MM.1S (cell line): ENCODE data around the gene MUC5B.

Experiments
- DNase-seq: peaks from one replicate; pipeline ENCODE4 v3.0.0-alpha.2; 2015
- H2AFZ ChIP-seq: fragments of 300-600 bp; sonication (generic); 2 replicates; pipeline ENCODE4 v1.6.0; 2016; ENCODE audit warnings: antibody characterized with exemption, low read length
- H3F3A ChIP-seq: fragments of 300-600 bp; sonication (generic); 2 replicates; pipeline ENCODE4 v1.6.1; 2016; ENCODE audit warnings: mild to moderate bottlenecking, antibody characterized with exemption, low read length, moderate library complexity, mixed read lengths; ENCODE audit not compliant: insufficient read depth
- H3K27ac ChIP-seq: fragments of 300-600 bp; sonication (generic); 2 replicates; pipeline ENCODE4 v1.5.1; 2016; ENCODE audit warnings: mild to moderate bottlenecking, low read length
- H3K27me3 ChIP-seq: fragments of 300-600 bp; sonication (generic); replicated peaks from 2 replicates; pipeline ENCODE4 v1.6.0; 2016; ENCODE audit warnings: low read length; ENCODE audit not compliant: insufficient read depth
- H3K36me3 ChIP-seq: fragments of 300-600 bp; sonication (generic); replicated peaks from 2 replicates; pipeline ENCODE4 v1.6.1; 2016; ENCODE audit warnings: mild to moderate bottlenecking, low read length, mixed read lengths; ENCODE audit not compliant: insufficient read depth
- H3K4me1 ChIP-seq: fragments of 300-600 bp; sonication (generic); 2 replicates; pipeline ENCODE4 v1.6.1; 2016; ENCODE audit warnings: low read length, mixed read lengths
- H3K4me2 ChIP-seq: fragments of 300-600 bp; sonication (generic); 2 replicates; pipeline ENCODE4 v1.6.0; 2016; ENCODE audit warnings: low read depth, low read length
- H3K4me3 ChIP-seq: fragments of 300-600 bp; sonication (generic); 2 replicates; pipeline ENCODE4 v1.5.1; 2016; ENCODE audit warnings: low read length, mixed read lengths
- H3K79me2 ChIP-seq: fragments of 300-600 bp; sonication (generic); 2 replicates; pipeline ENCODE4 v1.6.1; 2016; ENCODE audit warnings: mixed run types, low read length, mixed read lengths
- H3K9ac ChIP-seq: fragments of 300-600 bp; sonication (generic); 2 replicates; pipeline ENCODE4 v1.6.1; 2016; ENCODE audit warnings: low read length, mixed read lengths
- H3K9me2 ChIP-seq: fragments of 300-600 bp; sonication (generic); replicated peaks from 2 replicates; pipeline ENCODE4 v1.6.1; 2016; ENCODE audit warnings: mild to moderate bottlenecking, low read length, mixed read lengths; ENCODE audit not compliant: insufficient read depth
- H3K9me3 ChIP-seq: fragments of 300-600 bp; sonication (generic); replicated peaks from 2 replicates; pipeline ENCODE4 v1.6.1; 2016; ENCODE audit warnings: mild to moderate bottlenecking, low read length, mixed read lengths; ENCODE audit not compliant: insufficient read depth
- H4K20me1 ChIP-seq: fragments of 300-600 bp; sonication (generic); 2 replicates; pipeline ENCODE4 v1.6.1; 2016; ENCODE audit warnings: mild to moderate bottlenecking, low read length, moderate library complexity, mixed read lengths; ENCODE audit not compliant: insufficient read depth
- CTCF ChIP-seq: fragments of 300-600 bp; sonication (generic); IDR thresholded peaks from 2 replicates; pipeline ENCODE4 v1.5.1; 2016; ENCODE audit warnings: antibody characterized with exemption, low read length, mixed read lengths
- EZH2 ChIP-seq: fragments of 300-600 bp; sonication (generic); optimal IDR thresholded peaks from 2 replicates; pipeline ENCODE3; 2017; ENCODE audit warnings: low read depth, mild to moderate bottlenecking, antibody characterized with exemption, low read length, mixed read lengths
- EZH2phosphoT487 ChIP-seq: fragments of 300-600 bp; sonication (generic); IDR thresholded peaks from 2 replicates; pipeline ENCODE4 v1.6.1; 2018; ENCODE audit warnings: antibody characterized with exemption, low read length

Gene MUC5B

GRCh38 chr11:1175461-1176223, 47.2 kb upstream of the MUC5B start:
- H3K9ac ChIP-seq: no peak overlapping the region

GRCh38 chr11:1176224-1177019, 46.4 kb upstream of the MUC5B start:
- Histone ChIP-seq H3K4me1 (no peaks in the 10 kb centered on the region), H3K9ac (no peak overlapping the region), H3F3A (no peaks in the 10 kb centered on the region), H3K4me3 (no peak overlapping the region), H3K9me2 (no peaks in the 10 kb centered on the region), H3K9me3 (no peaks in the 10 kb centered on the region), H3K36me3 (no peaks in the 10 kb centered on the region), H3K79me2 (no peaks in the 10 kb centered on the region), H3K27me3 (peaks cover 51% of the 10 kb centered on the region), H4K20me1 (no peaks in the 10 kb centered on the region), H3K27ac (no peak overlapping the region), H3K4me2 (no peak overlapping the region), H2AFZ (no peak overlapping the region)
- no peak for TF ChIP-seq EZH2phosphoT487
- TF ChIP-seq CTCF: no peak
- no peak for TF ChIP-seq EZH2
- no peak for DNase-seq

More at GRCh38 chr11:1175461-1176223, 47.2 kb upstream of the MUC5B start:
- H2AFZ ChIP-seq: no peak overlapping the region
- no peak overlapping the region for H3K4me2 ChIP-seq
- H3K27ac ChIP-seq: no peak overlapping the region
- H3K4me1 ChIP-seq: no peaks in the 10 kb centered on the region
- H3K27me3 ChIP-seq: peaks cover 44% of the 10 kb centered on the region
- no peaks in the 10 kb centered on the region for H4K20me1 ChIP-seq
- DNase-seq: no peak
- no peaks in the 10 kb centered on the region for H3F3A ChIP-seq
- no peak for TF ChIP-seq EZH2
- no peak for TF ChIP-seq CTCF
- no peak for TF ChIP-seq EZH2phosphoT487
- no peaks in the 10 kb centered on the region for H3K9me2 ChIP-seq
- H3K36me3 ChIP-seq: no peaks in the 10 kb centered on the region
- H3K9me3 ChIP-seq: no peaks in the 10 kb centered on the region
- no peak overlapping the region for H3K4me3 ChIP-seq
- no peaks in the 10 kb centered on the region for H3K79me2 ChIP-seq

- no peak overlapping the region for H3K4me3 ChIP-seq
- no peak for DNase-seq
- H2AFZ ChIP-seq: no peak overlapping the region
- no peak overlapping the region for H3K4me2 ChIP-seq
- no peaks in the 10 kb centered on the region for H3F3A ChIP-seq
- no peaks in the 10 kb centered on the region for H3K9me2 ChIP-seq
- TF ChIP-seq EZH2phosphoT487 (no peak), CTCF (no peak), EZH2 (no peak)
- no peaks in the 10 kb centered on the region for H3K36me3 ChIP-seq
- H3K27ac ChIP-seq: no peak overlapping the region
- H3K79me2 ChIP-seq: no peaks in the 10 kb centered on the region
- H3K27me3 ChIP-seq: peaks cover 59% of the 10 kb centered on the region
- H3K9me3 ChIP-seq: no peaks in the 10 kb centered on the region
- no peaks in the 10 kb centered on the region for H3K4me1 ChIP-seq
- H4K20me1 ChIP-seq: no peaks in the 10 kb centered on the region
- H3K9ac ChIP-seq: no peak overlapping the region
Measured at GRCh38 chr11:1177020-1177770, 45.7 kb upstream of the MUC5B start.
